Fibroblast of peridontal ligament (primary cell): ENCODE results near the gene ITGA2.
"Not testable (repeated sequence)": the region's sequence is repeated elsewhere in the genome, so short reads cannot be mapped to it uniquely, and the experiment has no call there.

ENCODE experiments used
- DNase-seq: peaks from one replicate; pipeline ENCODE4 v3.0.0-alpha.2; 2010; ENCODE audit errors: extremely low read depth

The ITGA2 gene

GRCh38 chr5:52989025-52989780, at the start of gene ITGA2:
TSS of gene ITGA2 (plus strand) at chr5:52989352. CDS start at chr5:52989469, 117 bp downstream.
- DNase-seq: peak; percentile 32

GRCh38 chr5:52943285-52943684, 45.9 kb upstream of the ITGA2 start:
- DNase-seq: no peak

- DNase-seq: no peak
Measured at GRCh38 chr5:52943808-52944207, 45.3 kb upstream of the ITGA2 start.

GRCh38 chr5:52945040-52945439, 44.1 kb upstream of the ITGA2 start:
- DNase-seq: no peak

- DNase-seq: no peak
Measured at GRCh38 chr5:52947208-52947607, 41.9 kb upstream of the ITGA2 start.

GRCh38 chr5:52947851-52948250, 41.3 kb upstream of the ITGA2 start:
- peak; percentile 43 for DNase-seq

GRCh38 chr5:52948418-52949076, 40.6 kb upstream of the ITGA2 start:
- DNase-seq: peak; percentile 90

GRCh38 chr5:52950686-52951085, 38.5 kb upstream of the ITGA2 start:
- no peak for DNase-seq

- no peak for DNase-seq
Measured at GRCh38 chr5:52952483-52952882, 36.7 kb upstream of the ITGA2 start.

GRCh38 chr5:52956014-52956413, 33.1 kb upstream of the ITGA2 start:
- no peak for DNase-seq

GRCh38 chr5:52956915-52957747, 32.0 kb upstream of the ITGA2 start:
- DNase-seq: no peak

- DNase-seq: peak; percentile 51
Measured at GRCh38 chr5:52961274-52961681, 27.9 kb upstream of the ITGA2 start.

GRCh38 chr5:52963636-52964035, 25.5 kb upstream of the ITGA2 start:
- DNase-seq: no peak

- DNase-seq: no peak
Measured at GRCh38 chr5:52964138-52964537, 25.0 kb upstream of the ITGA2 start.

- DNase-seq: not testable (repeated sequence)
Measured at GRCh38 chr5:52976157-52976556, 13.0 kb upstream of the ITGA2 start.

GRCh38 chr5:52977264-52977897, 11.8 kb upstream of the ITGA2 start:
- DNase-seq: no peak

- DNase-seq: no peak
Measured at GRCh38 chr5:52981507-52981906, 7.6 kb upstream of the ITGA2 start.

GRCh38 chr5:52983731-52984636, 5.2 kb upstream of the ITGA2 start:
- DNase-seq: no peak

- DNase-seq: no peak
Measured at GRCh38 chr5:52985306-52985705, 3.8 kb upstream of the ITGA2 start.

- no peak for DNase-seq
Measured at GRCh38 chr5:52987711-52988331, 1.3 kb upstream of the ITGA2 start.
